HepG2 (cell line): Measurements from ENCODE around the gene UNC13D. TPM values are rescaled to one million over a fixed set of nuclear protein-coding genes. Genes with fewer than 3 reads are reported as not detected.

Experiments used
- ATAC-seq: fragments of 200-7000 bp; cut with Tn5 transposase; 3 replicates; pipeline ENCODE4 v1.9.1; 2020; ENCODE audit warnings: mild to moderate bottlenecking, moderate library complexity
- BruUV-seq: library from RNA; stranded (reverse); fragments of 400-500 nt; replicated peaks from 2 replicates; lab custom pipeline; 2021; lab: Mats Ljungman, UMichigan
- CTCF ChIA-PET: fragments of 300-600 bp; formaldehyde crosslinking; extraction: SDS; loops from one replicate; lab custom pipeline; 2021; ENCODE audit warnings: low total read pairs, inconsistent platforms, low intra/inter-chr PET ratio; lab: Yijun Ruan, JAX
- POLR2A ChIA-PET: fragments of 350-600 bp; sonication (Branson Sonifier 250); formaldehyde crosslinking; loops from one replicate; lab custom pipeline; 2020; ENCODE audit warnings: antibody characterized with exemption, inconsistent platforms; lab: Yijun Ruan, JAX
- DNase-seq: peaks from one replicate; pipeline ENCODE4 v3.0.0-alpha.2; 2015; ENCODE audit warnings: low spot score
- FAIRE-seq: peaks from 3 replicates; lab custom pipeline; 2011; peaks lifted over from hg19 to GRCh38; lab: Jason Lieb, UNC
- H2AFZ ChIP-seq: one replicate; pipeline ENCODE4 v1.6.1; 2011; ENCODE audit warnings: low read length, inconsistent platforms
- H3K27ac ChIP-seq: fragments of 300-600 bp; 3 replicates; pipeline ENCODE4 v1.8.0; 2011; ENCODE audit warnings: mixed run types, mild to moderate bottlenecking, mixed read lengths, low read length, inconsistent platforms; ENCODE audit not compliant: insufficient read depth; ENCODE audit errors: extremely low read length
- H3K27me3 ChIP-seq, 2 experiments: fragments of 200-600 bp in 1 of 2; 2 replicates in 1 of 2; 3 replicates in 1 of 2; pipeline versions ENCODE4 v1.6.0 to v1.8.0; 2011; ENCODE audit warnings: low read length in 2 of 2, mild to moderate bottlenecking in 2 of 2, moderate library complexity in 2 of 2, inconsistent platforms in 1 of 2; ENCODE audit not compliant: insufficient read depth in 2 of 2, control insufficient read depth in 1 of 2
- H3K36me3 ChIP-seq, 2 experiments: fragments of 200-600 bp in 1 of 2; replicated peaks in 1 of 2; 2 replicates in 1 of 2; 3 replicates in 1 of 2; pipeline versions ENCODE4 v1.5.1 to v1.8.0; 2011; ENCODE audit warnings: low read length in 2 of 2, inconsistent platforms in 1 of 2; ENCODE audit not compliant: insufficient read depth in 2 of 2, control insufficient read depth in 1 of 2
- H3K4me1 ChIP-seq: 2 replicates; pipeline ENCODE4 v1.5.1; 2012; ENCODE audit warnings: low read length, inconsistent platforms; ENCODE audit not compliant: insufficient read depth
- H3K4me2 ChIP-seq: 2 replicates; pipeline ENCODE4 v1.6.0; 2011; ENCODE audit warnings: low read depth, low read length, inconsistent platforms
- H3K4me3 ChIP-seq, 3 experiments: fragments of 200-600 bp in 1 of 3; sonication (generic), shearing (Covaris generic) in 1 of 3; replicated peaks in 1 of 3; 2 replicates each; pipeline ENCODE4 v1.5.1; 2011 to 2016; ENCODE audit warnings: low read length in 3 of 3, inconsistent platforms in 2 of 3, low read depth in 2 of 3, mild to moderate bottlenecking in 2 of 3, control low read depth in 1 of 3, mixed read lengths in 1 of 3; ENCODE audit not compliant: insufficient read depth in 1 of 3
- H3K79me2 ChIP-seq: one replicate; pipeline ENCODE4 v1.6.1; 2011; ENCODE audit warnings: low read length, inconsistent platforms; ENCODE audit not compliant: insufficient read depth
- H3K9ac ChIP-seq: 2 replicates; pipeline ENCODE4 v1.6.0; 2011; ENCODE audit warnings: mild to moderate bottlenecking, low read depth, low read length, inconsistent platforms; ENCODE audit not compliant: insufficient read depth
- H3K9me3 ChIP-seq: 2 replicates; pipeline ENCODE4 v1.5.1; 2012; ENCODE audit warnings: mild to moderate bottlenecking, low read length
- H4K20me1 ChIP-seq: 2 replicates; pipeline ENCODE4 v1.6.0; 2011; ENCODE audit warnings: inconsistent platforms, mild to moderate bottlenecking, low read length, moderate library complexity; ENCODE audit not compliant: insufficient read depth
- BCLAF1 ChIP-seq: fragments of 450-650 bp; IDR thresholded peaks from 2 replicates; pipeline ENCODE4 v1.6.1; 2017; ENCODE audit warnings: mild to moderate bottlenecking
- CHD2 ChIP-seq: IDR thresholded peaks from 2 replicates; pipeline ENCODE4 v1.6.1; 2011; ENCODE audit warnings: low read depth, low read length, improper control_type of control experiment
- FOXO1 ChIP-seq: sonication (generic); formaldehyde crosslinking; IDR thresholded peaks from 2 replicates; pipeline ENCODE4 v1.4.0; 2020; ENCODE audit warnings: missing genetic modification reagents
- HNF4A ChIP-seq: sonication (generic); formaldehyde crosslinking; IDR thresholded peaks from 2 replicates; pipeline ENCODE4 v1.4.0; 2020; ENCODE audit warnings: missing genetic modification reagents
- HNRNPH1 ChIP-seq: fragments of 200-400 bp; formaldehyde crosslinking; optimal IDR thresholded peaks from 2 replicates; pipeline ENCODE3; 2017; ENCODE audit warnings: mild to moderate bottlenecking, low read depth, low read length
- MED8 ChIP-seq: sonication (generic); formaldehyde crosslinking; IDR thresholded peaks from 2 replicates; pipeline ENCODE4 v1.8.1; 2023; ENCODE audit warnings: mild to moderate bottlenecking, missing genetic modification reagents; ENCODE audit not compliant: insufficient replicate concordance
- MTA3 ChIP-seq: sonication (generic); formaldehyde crosslinking; IDR thresholded peaks from 2 replicates; pipeline ENCODE4 v1.4.0; 2020; ENCODE audit warnings: missing genetic modification reagents
- NFE2 ChIP-seq: sonication (generic); formaldehyde crosslinking; IDR thresholded peaks from 2 replicates; pipeline ENCODE4 v1.4.0; 2020; ENCODE audit warnings: missing genetic modification reagents
- PATZ1 ChIP-seq: sonication (generic); formaldehyde crosslinking; IDR thresholded peaks from 2 replicates; pipeline ENCODE4 v1.4.0; 2020; ENCODE audit warnings: missing genetic modification reagents
- PHF8 ChIP-seq: sonication (generic); formaldehyde crosslinking; IDR thresholded peaks from 2 replicates; pipeline ENCODE4 v1.5.0; 2020; ENCODE audit warnings: missing genetic modification reagents
- TFAP4 ChIP-seq: sonication (generic); IDR thresholded peaks from 2 replicates; pipeline ENCODE4 v1.6.1; 2016; ENCODE audit warnings: low read depth, borderline replicate concordance
- TGIF2 ChIP-seq: IDR thresholded peaks from 2 replicates; pipeline ENCODE4 v1.6.1; 2016; ENCODE audit warnings: control low read depth, missing compliant biosample characterization
- TRAFD1 ChIP-seq: sonication (generic); formaldehyde crosslinking; IDR thresholded peaks from 2 replicates; pipeline ENCODE4 v1.5.1; 2020; ENCODE audit warnings: missing genetic modification reagents, mild to moderate bottlenecking, borderline replicate concordance
- ZBTB7A ChIP-seq: sonication (generic); formaldehyde crosslinking; IDR thresholded peaks from 2 replicates; pipeline ENCODE4 v1.8.0; 2022; ENCODE audit warnings: mild to moderate bottlenecking, missing genetic modification reagents
- WGBS: methylation state at CpG from one replicate; pipeline ENCODE4 v1.1.6; 2017; ENCODE audit warnings: low lambda C conversion rate; 5-methylcytosine and 5-hydroxymethylcytosine counted together
- in situ Hi-C: cut with HindIII; loops from 2 replicates; pipeline ENCODE4 v1.10.0; 2017; ENCODE audit warnings: low pct_unique_long_range_greater_than_20kb; ENCODE audit not compliant: extremely low pct_ligation_motif_present
- intact Hi-C: fragments of 100-400 bp; cut with micrococcal nuclease; formaldehyde crosslinking; loops from one replicate; pipeline ENCODE4 v1.10.0; 2022; ENCODE audit not compliant: unreplicated experiment
- polyA plus RNA-seq, 8 experiments: library from polyadenylated mRNA; depleted of rRNA in 3 of 8; stranded (reverse) in 7 of 8; unstranded in 1 of 8; fragments of >200 nt; fragmentation: Illumina TruSeq in 4 of 8; extraction: Trizol in 4 of 8; gene quantifications; 2 replicates each; pipeline versions ENCODE4 v1.2.1 to v1.2.3, GENCODE V29; 2011 to 2016; ENCODE audit warnings: low read depth in 4 of 8, missing spikeins in 1 of 8, mixed read lengths in 1 of 8; ENCODE audit not compliant: insufficient read depth in 1 of 8
- total RNA-seq, 5 experiments: library from RNA; depleted of rRNA; stranded (reverse); fragments of >200 nt; fragmentation: Illumina TruSeq; extraction: Trizol; gene quantifications; 2 replicates each; pipeline ENCODE4 v1.2.3, GENCODE V29; 2016; ENCODE audit warnings: low read depth in 1 of 5

The UNC13D gene
- total and polyA plus RNA-seq, 2 of the 13 experiments (the other 11 are each of a cell fraction or from before 2014, with no cell fraction given): 29.7 to 42.7 TPM

GRCh38 chr17:75855310-75856061 is 11.3 kb upstream of the UNC13D start, which contains the start of gene WBP2 (continued):
- TF ChIP-seq TRAFD1 (CRISPR knock-in tag) (no peak; the same call in 1 of the 2 replicates), NFE2 (CRISPR knock-in tag) (no peak)
- TF ChIP-seq, all 625 proteins: peak for 371

- no peaks in the 10 kb centered on the region; a peak in 1 of 5 replicates for H3K27me3 ChIP-seq
- in situ Hi-C loops (no loop called here), intact Hi-C loops (loop anchor here (2.0 to 5.0 kb wide), 3 partner anchors 14 to 37 kb away; no protein-coding TSS in a partner anchor)
- H3K4me2 ChIP-seq: peak overlapping the region; percentile 92
- no peaks in the 10 kb centered on the region for H3K9me3 ChIP-seq
- H3K4me1 ChIP-seq: peaks cover 52% of the 10 kb centered on the region
- ChIA-PET POLR2A (interaction anchor here (0.6 to 12.8 kb wide), 36 partner anchors 9 to 399 kb away, joined by 3 to 454 read pairs (median 6); partner anchors contain the start of genes ACOX1, GALK1, MRPL38 and RECQL5), CTCF (no interaction called here)
- BruUV-seq: no TSS peak
- peaks cover 17% of the 10 kb centered on the region for H3K79me2 ChIP-seq
- peak overlapping the region; percentile 79 to 90 (median 90) for H3K4me3 ChIP-seq
- FAIRE-seq: no peak
- peak overlapping the region; percentile 64 for H3K27ac ChIP-seq
- H2AFZ ChIP-seq: no peak overlapping the region
- peak; percentile 6 for ATAC-seq
- peaks cover 3 to 13% of the 10 kb centered on the region in 2 experiments; a peak in 4 of 5 replicates for H3K36me3 ChIP-seq
- 0% methylated on average over 19 of the region's 19 CpGs for WGBS
- peaks cover 4% of the 10 kb centered on the region; the same call in 1 of the 2 replicates for H4K20me1 ChIP-seq
- DNase-seq: no peak
- H3K9ac ChIP-seq: peak overlapping the region; percentile 78
- TF ChIP-seq TFAP4 (peak; percentile 71), MED8 (CRISPR knock-in tag) (no peak), PHF8 (CRISPR knock-in tag) (peak; percentile 48; the same call in 1 of the 2 replicates), ZBTB7A (peak; percentile 60; the same call in 1 of the 2 replicates), CHD2 (peak; percentile 72), BCLAF1 (no peak), MTA3 (no peak), HNF4A (peak; percentile 10; the same call in 1 of the 2 replicates), PATZ1 (CRISPR knock-in tag) (peak; percentile 62), TGIF2 (CRISPR knock-in tag) (0 out of 2 replicates have a peak, but pooled peaks have one; percentile 11), HNRNPH1 (no peak), FOXO1 (CRISPR knock-in tag) (no peak)
Observed at GRCh38 chr17:75854881-75855309, 10.7 kb upstream of the UNC13D start.
